Lung (tissue), 12 donors: ENCODE measurements around the gene LOXL1. TPM values are rescaled to one million over a fixed set of nuclear protein-coding genes. Genes with fewer than 3 reads are reported as not detected.
A peak's percentile ranks its signal among the peaks of the same experiment; 100 is the strongest.

ENCODE experiments used
- ATAC-seq: fragments of 200-7000 bp; cut with Tn5 transposase; one replicate; pipeline ENCODE4 v1.9.1; 2020; ENCODE audit warnings: moderate number of reproducible peaks; ENCODE audit not compliant: insufficient read depth, low FRiP score
- DNase-seq, 3 donors: peaks; one replicate each; pipeline ENCODE4 v3.0.0-alpha.2; 2013 to 2017
- H3K27ac ChIP-seq, 2 donors: one replicate each; pipeline ENCODE4 v1.5.1; 2013; ENCODE audit warnings: mild to moderate bottlenecking in 2 of 2, moderate library complexity in 2 of 2, control low read depth in 1 of 2, inconsistent platforms in 1 of 2, low read depth in 1 of 2, low read length in 1 of 2
- H3K27me3 ChIP-seq, 3 donors: one replicate each; pipeline ENCODE4 v1.5.1; 2013; ENCODE audit warnings: low read length in 2 of 3; ENCODE audit not compliant: control insufficient read depth in 3 of 3, insufficient read depth in 3 of 3
- H3K36me3 ChIP-seq, 4 donors: one replicate each; pipeline ENCODE4 v1.5.1; 2013; ENCODE audit warnings: low read length in 4 of 4, mild to moderate bottlenecking in 1 of 4, moderate library complexity in 1 of 4; ENCODE audit not compliant: control insufficient read depth in 4 of 4, insufficient read depth in 4 of 4
- H3K4me1 ChIP-seq, 5 donors: one replicate each; pipeline ENCODE4 v1.5.1; 2013; ENCODE audit warnings: low read length in 5 of 5, mild to moderate bottlenecking in 2 of 5, moderate library complexity in 1 of 5; ENCODE audit not compliant: control insufficient read depth in 5 of 5, insufficient read depth in 5 of 5
- H3K4me3 ChIP-seq: one replicate; pipeline ENCODE4 v1.5.1; 2013; ENCODE audit warnings: mild to moderate bottlenecking, control low read depth, moderate library complexity
- H3K9ac ChIP-seq, 2 donors: one replicate each; pipeline ENCODE4 v1.5.1; 2013; ENCODE audit warnings: low read length in 2 of 2, control low read depth in 1 of 2; ENCODE audit not compliant: insufficient read depth in 1 of 2
- H3K9me3 ChIP-seq, 4 donors: one replicate each; pipeline ENCODE4 v1.5.1; 2013; ENCODE audit warnings: low read length in 3 of 4, mild to moderate bottlenecking in 1 of 4, moderate library complexity in 1 of 4; ENCODE audit not compliant: control insufficient read depth in 4 of 4, insufficient read depth in 3 of 4
- CTCF ChIP-seq: IDR thresholded peaks from 2 replicates; pipeline ENCODE4 v1.5.1; 2012; ENCODE audit warnings: mild to moderate bottlenecking; ENCODE audit errors: control extremely low read depth, extremely low read depth
- WGBS, 2 donors: extraction: QIAGEN DNeasy Blood & Tissue Kit; methylation state at CpG; one replicate each; pipeline ENCODE4 v1.1.7; 2013; 5-methylcytosine and 5-hydroxymethylcytosine counted together
- polyA plus RNA-seq, 2 donors: library from polyadenylated mRNA; stranded (reverse); fragments of 200-250 nt; gene quantifications; one replicate each; pipeline ENCODE4 v1.2.1, GENCODE V29; 2013
- total RNA-seq, 2 donors: library from RNA; depleted of rRNA in 1 of 2; stranded (reverse); fragments of >200 nt in 1 of 2; gene quantifications; one replicate each; pipeline ENCODE4 v1.2.1, GENCODE V29; 2014 to 2021
- donor health status: control.
- donor health status: control.
- donor health status: Bipolar disorder and iron deficiency.
- donor health status: healthy.
- donor health status: DM: yes; HTN: yes; CAD: no.

The LOXL1 gene
- total and polyA plus RNA-seq, 4 donors, result 9.4 to 25.3 (median 14.3) TPM

DNA sequence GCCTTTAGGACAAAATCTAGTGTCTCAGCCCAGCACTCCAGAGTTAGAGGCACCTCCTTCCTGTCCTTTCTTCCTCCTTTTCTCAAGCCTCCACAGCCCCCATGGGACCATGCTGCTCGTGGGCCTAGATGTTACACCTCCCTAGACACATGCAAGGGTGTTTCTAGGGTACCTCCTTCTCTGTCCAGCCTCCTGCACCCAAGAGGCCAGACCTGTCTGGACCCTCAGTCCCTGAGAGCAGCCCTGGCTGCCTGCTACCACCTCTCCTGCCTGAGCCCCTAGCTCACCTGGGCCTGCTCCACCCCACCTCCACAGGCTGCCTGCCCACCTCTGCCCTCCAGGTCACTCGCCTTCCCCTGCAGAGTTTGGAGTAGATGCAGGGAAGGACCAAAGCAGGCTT is 5.2 kb downstream of the LOXL1 start:
- H3K27ac ChIP-seq, result no peak overlapping the region
- TF ChIP-seq CTCF, result no peak
- WGBS, 2 donors, result 48 to 64% methylated on average over 2 of the region's 2 CpGs

GRCh38 chr15:73932381-73933191 is 6.3 kb downstream of the LOXL1 start:
- Histone ChIP-seq H3K9ac (no peak overlapping the region), H3K36me3 (peaks cover 0 to 24% (median 2%) of the 10 kb centered on the region in 4 donors), H3K27ac (no peak overlapping the region), H3K9me3 (no peaks in the 10 kb centered on the region), H3K4me3 (no peak overlapping the region), H3K4me1 (peaks cover 0 to 51% (median 20%) of the 10 kb centered on the region in 5 donors), H3K27me3 (no peaks in the 10 kb centered on the region)
- DNase-seq, result peak in 1 of 3 donors; percentile 1
- TF ChIP-seq CTCF, result no peak
- WGBS, 2 donors, result 55 to 74% methylated on average over 6 of the region's 6 CpGs
- no peak for ATAC-seq

More for the DNA sequence above, 5.2 kb downstream of the LOXL1 start:
- no peak overlapping the region for H3K9ac ChIP-seq
- H3K4me3 ChIP-seq, result no peak overlapping the region
- peaks cover 0 to 43% (median 16%) of the 10 kb centered on the region in 5 donors for H3K4me1 ChIP-seq
- peak in 1 of 3 donors; percentile 9 for DNase-seq
- peaks cover 0 to 24% (median 2%) of the 10 kb centered on the region in 4 donors for H3K36me3 ChIP-seq
- H3K27me3 ChIP-seq, result no peaks in the 10 kb centered on the region
- no peak for ATAC-seq
- H3K9me3 ChIP-seq, result no peaks in the 10 kb centered on the region

- H3K27ac ChIP-seq, result no peak overlapping the region
- WGBS, 2 donors, result 59 to 66% methylated on average over 7 of the region's 7 CpGs
- H3K4me3 ChIP-seq, result no peak overlapping the region
- H3K4me1 ChIP-seq, result peaks cover 0 to 40% (median 18%) of the 10 kb centered on the region in 5 donors
- H3K9ac ChIP-seq, result no peak overlapping the region
- ATAC-seq, result no peak
- no peaks in the 10 kb centered on the region for H3K9me3 ChIP-seq
- H3K27me3 ChIP-seq, result no peaks in the 10 kb centered on the region
- peaks cover 0 to 19% (median 2%) of the 10 kb centered on the region in 4 donors for H3K36me3 ChIP-seq
- no peak for DNase-seq
- TF ChIP-seq CTCF, result no peak
Observed at GRCh38 chr15:73934281-73934680, 8.0 kb downstream of the LOXL1 start.
